ENCODE measurements around the gene ARHGEF7. TPM values are rescaled to one million over a fixed set of nuclear protein-coding genes. Genes with fewer than 3 reads are reported as not detected.

Gene ARHGEF7
- total RNA-seq, 4 donors from 2014 or later, result 11.5 to 57.2 (median 36.5) TPM

GRCh38 chr13:111074826-111075225 lies 40.3 kb upstream of the ARHGEF7 start:
- Histone ChIP-seq H3K4me1 (no peaks in the 10 kb centered on the region), H3K27me3 (peaks cover 0 to 4% (median 0%) of the 10 kb centered on the region in 4 donors), H3K9me3 (peaks cover 0 to 35% (median 15%) of the 10 kb centered on the region in 3 donors), H3K36me3 (no peaks in the 10 kb centered on the region), H3K4me3 (no peak overlapping the region), H3K27ac (no peak overlapping the region)
- 71 to 86% methylated on average over 3 of the region's 3 CpGs for WGBS, 2 donors
- intact Hi-C loops (cut with DNase I), result no loop called here
- DNase-seq, result no peak
- no peak for TF ChIP-seq POLR2A (IDR thresholded peaks at IDR 0.05)
- no peak for TF ChIP-seq CTCF (IDR thresholded peaks at IDR 0.05)

- Histone ChIP-seq H3K27ac (no peak overlapping the region), H3K36me3 (no peaks in the 10 kb centered on the region), H3K9me3 (peaks cover 0 to 29% (median 10%) of the 10 kb centered on the region in 3 donors), H3K4me3 (no peak overlapping the region), H3K27me3 (peaks cover 0 to 4% (median 0%) of the 10 kb centered on the region in 4 donors), H3K4me1 (no peaks in the 10 kb centered on the region)
- DNase-seq, result no peak
- intact Hi-C loops (cut with DNase I), result no loop called here
- TF ChIP-seq POLR2A (IDR thresholded peaks at IDR 0.05), result no peak
- TF ChIP-seq CTCF (IDR thresholded peaks at IDR 0.05), result no peak
- WGBS, 2 donors, result 84 to 88% methylated on average over 5 to 6 of the region's 11 CpGs
These were observed 38.7 kb upstream of the ARHGEF7 start for GRCh38 chr13:111076155-111077013.

- H3K9me3 ChIP-seq, result peaks cover 0 to 10% (median 7%) of the 10 kb centered on the region in 3 donors
- no peaks in the 10 kb centered on the region for H3K36me3 ChIP-seq
- intact Hi-C loops (cut with DNase I), result no loop called here
- WGBS, 2 donors, result 74 to 82% methylated on average over 12 of the region's 12 CpGs
- no peaks in the 10 kb centered on the region for H3K4me1 ChIP-seq
- no peak overlapping the region for H3K4me3 ChIP-seq
- no peak overlapping the region for H3K27ac ChIP-seq
- DNase-seq, result no peak
- peaks cover 0 to 4% (median 0%) of the 10 kb centered on the region in 4 donors for H3K27me3 ChIP-seq
- TF ChIP-seq POLR2A (IDR thresholded peaks at IDR 0.05) (no peak), CTCF (IDR thresholded peaks at IDR 0.05) (no peak)
These were observed 35.7 kb upstream of the ARHGEF7 start for GRCh38 chr13:111079375-111079774.

- WGBS, 2 donors, result 60 to 70% methylated on average over 3 to 5 of the region's 5 CpGs
- DNase-seq, result no peak
- no peaks in the 10 kb centered on the region for H3K36me3 ChIP-seq
These were observed 34.5 kb upstream of the ARHGEF7 start for GRCh38 chr13:111080642-111081041.

More at GRCh38 chr13:111080642-111081041, 34.5 kb upstream of the ARHGEF7 start:
- no peak overlapping the region for H3K27ac ChIP-seq
- TF ChIP-seq CTCF (IDR thresholded peaks at IDR 0.05) (no peak), POLR2A (IDR thresholded peaks at IDR 0.05) (no peak)
- H3K4me1 ChIP-seq, result no peaks in the 10 kb centered on the region
- peaks cover 0 to 4% (median 0%) of the 10 kb centered on the region in 4 donors for H3K27me3 ChIP-seq
- H3K9me3 ChIP-seq, result no peaks in the 10 kb centered on the region
- no peak overlapping the region for H3K4me3 ChIP-seq
- intact Hi-C loops (cut with DNase I), result no loop called here
